HEK293T (cell line): ENCODE measurements around the gene SEZ6L.

ENCODE experiments used
- CTCF ChIA-PET: fragments of 350-600 bp; formaldehyde crosslinking; extraction: SDS; loops from one replicate; lab custom pipeline; 2021; ENCODE audit warnings: antibody characterized with exemption, inconsistent platforms; lab: Yijun Ruan, JAX
- POLR2A ChIA-PET: fragments of 350-600 bp; formaldehyde crosslinking; extraction: SDS; loops from one replicate; lab custom pipeline; 2020; ENCODE audit warnings: antibody characterized with exemption, inconsistent platforms; lab: Yijun Ruan, JAX
- DNase-seq: peaks from one replicate; pipeline ENCODE4 v3.0.0; 2012; ENCODE audit warnings: mixed read lengths; ENCODE audit errors: extremely low spot score
- ARNT ChIP-seq: fragments of 450-650 bp; IDR thresholded peaks from 2 replicates; pipeline ENCODE4 v1.6.1; 2017; ENCODE audit warnings: mild to moderate bottlenecking
- BHLHE40 ChIP-seq: fragments of 450-650 bp; IDR thresholded peaks from 2 replicates; pipeline ENCODE4 v1.6.1; 2016; ENCODE audit warnings: mild to moderate bottlenecking, moderate library complexity, borderline replicate concordance
- CTBP1 ChIP-seq: fragments of 450-650 bp; IDR thresholded peaks from 2 replicates; pipeline ENCODE4 v1.6.1; 2016; ENCODE audit warnings: borderline replicate concordance
- ELF4 ChIP-seq: fragments of 450-650 bp; IDR thresholded peaks from 2 replicates; pipeline ENCODE4 v1.6.1; 2017; ENCODE audit warnings: antibody characterized with exemption
- FOXK2 ChIP-seq: fragments of 450-650 bp; IDR thresholded peaks from 2 replicates; pipeline ENCODE4 v1.6.1; 2016; ENCODE audit warnings: mild to moderate bottlenecking
- FOXM1 ChIP-seq: fragments of 450-650 bp; IDR thresholded peaks from 2 replicates; pipeline ENCODE4 v1.6.1; 2017; ENCODE audit warnings: mild to moderate bottlenecking, borderline replicate concordance
- HDGF ChIP-seq: fragments of 450-650 bp; IDR thresholded peaks from 2 replicates; pipeline ENCODE4 v1.6.1; 2017; ENCODE audit warnings: antibody characterized with exemption, borderline replicate concordance
- L3MBTL2 ChIP-seq: fragments of 450-650 bp; conservative IDR thresholded peaks from 2 replicates; pipeline ENCODE4 v1.6.1; 2016; ENCODE audit warnings: mild to moderate bottlenecking
- LEF1 ChIP-seq: fragments of 450-650 bp; IDR thresholded peaks from 2 replicates; pipeline ENCODE4 v1.6.1; 2017; ENCODE audit warnings: mild to moderate bottlenecking, borderline replicate concordance
- NFRKB ChIP-seq: fragments of 450-650 bp; IDR thresholded peaks from 2 replicates; pipeline ENCODE4 v1.6.1; 2016; ENCODE audit warnings: mild to moderate bottlenecking, moderate library complexity
- SP1 ChIP-seq: fragments of 450-650 bp; IDR thresholded peaks from 2 replicates; pipeline ENCODE4 v1.6.1; 2017
- SUZ12 ChIP-seq: fragments of 450-650 bp; IDR thresholded peaks from 2 replicates; pipeline ENCODE4 v1.6.1; 2016; ENCODE audit warnings: mild to moderate bottlenecking
- TARDBP ChIP-seq: fragments of 450-650 bp; IDR thresholded peaks from 2 replicates; pipeline ENCODE4 v1.6.1; 2016
- TF ChIP-seq, protein P1 (sequence below): fragments of 450-650 bp; IDR thresholded peaks from 2 replicates; pipeline ENCODE4 v1.6.1; 2016

Gene SEZ6L

DNA sequence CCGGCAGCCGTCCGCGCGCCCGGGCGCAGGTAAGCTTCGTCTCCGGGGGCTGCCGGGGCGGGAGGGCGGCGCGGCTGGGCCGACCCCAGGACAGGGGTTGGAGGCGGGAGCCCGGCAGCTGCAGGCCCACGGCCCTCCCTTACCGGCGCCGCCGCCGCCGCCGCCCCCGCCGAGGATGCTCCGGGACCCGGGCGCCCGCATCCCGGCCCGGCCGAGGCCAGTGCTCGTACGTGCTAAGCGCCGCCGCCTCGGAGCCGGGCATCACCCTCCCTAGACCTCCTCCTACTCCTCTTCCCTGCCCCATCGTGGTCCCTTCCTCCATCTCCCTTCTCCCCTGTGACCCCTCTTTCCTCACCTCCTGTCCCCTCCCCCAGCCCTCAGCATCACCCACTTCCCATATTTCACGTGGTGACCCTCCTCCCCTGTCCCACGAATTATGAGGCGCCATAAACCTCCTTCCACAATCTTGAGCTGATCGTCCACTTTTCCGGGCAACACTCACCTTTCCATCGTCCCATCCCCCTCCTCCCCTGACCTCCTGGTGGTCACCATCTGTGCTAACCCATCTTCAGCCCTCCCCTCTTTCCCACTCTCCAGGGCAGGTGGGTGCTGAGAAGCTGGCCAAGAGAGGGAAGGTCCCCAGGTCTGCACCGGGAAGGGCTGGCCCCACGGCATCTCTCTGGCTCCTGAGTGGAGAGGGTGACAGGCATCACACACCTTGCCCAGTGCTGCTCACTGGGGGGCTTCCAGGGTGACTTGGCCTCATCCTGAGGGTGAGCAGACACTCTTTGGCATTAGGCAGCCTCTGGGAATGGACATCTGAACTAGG is 260.4 kb downstream of the SEZ6L start:
- TF ChIP-seq L3MBTL2 (0 out of 2 replicates have a peak, but pooled peaks have one; percentile 28), FOXK2 (no peak), ARNT (0 out of 2 replicates have a peak, but pooled peaks have one; percentile 5)
- CTCF ChIA-PET: interaction anchor here (0.8 kb wide), 1 partner anchor 63 kb away, joined by 3 read pairs; no protein-coding TSS in a partner anchor
- DNase-seq: peak; percentile 45

DNA sequence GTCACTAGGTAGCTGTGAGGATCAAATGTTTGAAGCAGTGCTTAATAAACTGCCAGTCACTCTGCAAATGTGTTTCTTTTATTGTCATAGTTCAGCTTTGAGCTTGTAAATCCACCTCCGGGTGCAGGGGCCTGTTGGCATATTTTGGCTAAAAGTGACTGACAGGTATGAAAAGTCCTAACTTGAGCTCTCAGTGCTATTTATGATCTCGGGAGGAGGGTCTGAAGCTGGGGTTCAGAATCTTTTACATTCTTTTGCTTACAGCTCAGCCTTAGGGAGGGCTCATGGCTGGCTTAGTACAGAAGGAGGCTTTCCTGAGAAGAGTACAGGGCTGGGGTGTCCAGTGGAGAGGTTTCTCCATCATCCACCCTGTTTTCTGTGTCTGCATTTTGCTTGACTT is 261.3 kb downstream of the SEZ6L start:
- ChIA-PET CTCF (interaction anchor here (0.5 to 0.8 kb wide), 2 partner anchors 64 to 238 kb away, joined by 3 read pairs; no protein-coding TSS in a partner anchor), POLR2A (interaction anchor here (1.0 to 1.9 kb wide), 3 partner anchors 10 to 53 kb away, joined by 4 read pairs; partner anchors contain the start of genes HPS4 and SRRD)
- TF ChIP-seq SP1 (no peak), FOXM1 (no peak), FOXK2 (no peak), ELF4 (no peak), CTBP1 (no peak)
- TF ChIP-seq, protein P1, sequence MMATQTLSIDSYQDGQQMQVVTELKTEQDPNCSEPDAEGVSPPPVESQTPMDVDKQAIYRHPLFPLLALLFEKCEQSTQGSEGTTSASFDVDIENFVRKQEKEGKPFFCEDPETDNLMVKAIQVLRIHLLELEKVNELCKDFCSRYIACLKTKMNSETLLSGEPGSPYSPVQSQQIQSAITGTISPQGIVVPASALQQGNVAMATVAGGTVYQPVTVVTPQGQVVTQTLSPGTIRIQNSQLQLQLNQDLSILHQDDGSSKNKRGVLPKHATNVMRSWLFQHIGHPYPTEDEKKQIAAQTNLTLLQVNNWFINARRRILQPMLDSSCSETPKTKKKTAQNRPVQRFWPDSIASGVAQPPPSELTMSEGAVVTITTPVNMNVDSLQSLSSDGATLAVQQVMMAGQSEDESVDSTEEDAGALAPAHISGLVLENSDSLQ: no peak
- no peak for DNase-seq

More for the DNA sequence above, 260.4 kb downstream of the SEZ6L start:
- POLR2A ChIA-PET: interaction anchor here (1.1 to 1.9 kb wide), 3 partner anchors 9 to 54 kb away, joined by 4 to 6 read pairs (median 4); partner anchors contain the start of genes HPS4 and SRRD

DNA sequence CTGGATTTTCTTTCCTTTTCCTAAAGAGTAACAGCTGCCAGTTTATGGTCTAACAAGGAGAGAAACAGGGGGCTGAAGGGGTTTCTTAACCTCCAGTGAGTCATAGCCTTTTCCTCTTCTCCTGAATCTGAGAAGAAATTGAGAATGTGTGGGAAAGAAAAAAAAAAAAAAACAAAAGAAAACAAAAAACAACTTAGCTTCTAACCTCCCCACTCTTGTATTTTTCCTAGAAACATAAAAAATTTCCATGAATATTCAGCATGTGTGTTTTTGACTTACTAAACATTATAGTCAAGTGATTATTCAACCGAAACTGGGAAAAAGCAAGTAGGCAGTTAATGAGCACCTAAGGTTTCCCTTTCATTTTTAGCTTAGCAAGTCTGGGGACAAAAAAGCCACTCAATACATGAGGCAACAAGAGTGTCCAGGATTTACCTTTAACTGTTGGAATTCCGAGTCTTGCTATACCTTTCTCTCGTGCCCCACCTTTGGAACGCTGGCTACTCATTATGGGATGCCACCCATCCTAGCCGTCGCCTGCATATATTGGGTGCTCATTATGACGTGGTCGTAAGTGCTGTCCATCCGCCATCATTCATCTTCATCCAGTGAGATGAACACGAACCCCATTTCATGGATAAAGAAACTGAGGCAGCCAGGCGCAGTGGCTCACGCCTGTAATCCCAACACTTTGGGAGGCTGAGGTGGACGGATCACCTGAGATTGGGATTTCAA is 262.2 kb downstream of the SEZ6L start:
- no peak for DNase-seq
- POLR2A ChIA-PET: interaction anchor here (1.0 to 1.9 kb wide), 2 partner anchors 15 to 53 kb away, joined by 4 read pairs; partner anchors contain the start of genes HPS4 and SRRD
- CTCF ChIA-PET: no interaction called here
- TF ChIP-seq BHLHE40 (no peak), FOXK2 (no peak), ARNT (no peak), HDGF (no peak), CTBP1 (no peak), ELF4 (no peak), SP1 (no peak), NFRKB (no peak), FOXM1 (no peak), TARDBP (no peak), L3MBTL2 (no peak), LEF1 (no peak), SUZ12 (no peak)
- TF ChIP-seq, protein P1: no peak

DNA sequence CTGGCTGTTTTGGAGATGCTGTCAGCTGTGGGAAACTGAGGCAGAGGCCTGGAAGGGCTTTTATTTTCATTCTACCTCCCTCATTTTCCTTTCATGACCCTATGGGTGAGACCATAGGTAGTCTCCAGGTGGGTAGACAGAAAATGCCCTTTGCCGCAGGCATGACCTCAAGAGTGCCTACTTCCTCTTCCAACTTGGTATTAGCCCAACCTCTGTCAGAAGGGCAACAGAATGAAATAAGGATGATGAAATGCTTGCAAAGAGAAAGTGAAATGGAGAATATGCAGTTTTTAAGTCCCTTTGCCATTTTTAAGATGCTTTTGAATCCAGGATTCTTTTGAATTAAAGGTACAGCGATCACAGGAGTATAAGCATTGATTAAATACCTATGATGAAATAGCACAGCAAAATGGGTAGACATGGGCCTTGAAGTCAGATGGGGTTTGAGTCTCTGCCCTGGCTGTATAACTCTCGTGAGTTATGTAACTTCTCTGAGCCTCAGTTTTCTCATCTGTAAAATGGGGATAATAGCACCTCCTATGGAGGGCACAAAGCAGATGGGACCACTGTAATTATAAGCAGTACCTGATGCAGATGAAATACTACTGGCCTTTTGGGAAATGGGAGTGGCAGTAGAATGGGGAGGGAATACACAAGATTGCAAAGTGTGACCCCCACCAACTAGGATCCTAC is 263.5 kb downstream of the SEZ6L start:
- ChIA-PET POLR2A (no interaction called here), CTCF (no interaction called here)
- TF ChIP-seq FOXK2: no peak
- no peak for TF ChIP-seq L3MBTL2
- no peak for DNase-seq
